Bronchial epithelial cell (primary cell): ENCODE measurements around the gene STAT3. TPM values are rescaled to one million over a fixed set of nuclear protein-coding genes. Genes with fewer than 3 reads are reported as not detected.
A peak's percentile ranks its signal among the peaks of the same experiment; 100 is the strongest.
"Not testable (repeated sequence)": the region's sequence is repeated elsewhere in the genome, so short reads cannot be mapped to it uniquely, and the experiment has no call there.

Source experiments
- DNase-seq: peaks from one replicate; pipeline ENCODE4 v3.0.0-alpha.2; 2010; ENCODE audit warnings: low read depth
- FAIRE-seq: peaks from 2 replicates; lab custom pipeline; 2011; peaks lifted over from hg19 to GRCh38; lab: Jason Lieb, UNC
- H3K27me3 ChIP-seq: 2 replicates; pipeline ENCODE4 v1.5.1; 2011; ENCODE audit warnings: low read length; ENCODE audit not compliant: control insufficient read depth, insufficient read depth
- H3K36me3 ChIP-seq: 2 replicates; pipeline ENCODE4 v1.5.1; 2011; ENCODE audit warnings: low read length; ENCODE audit not compliant: control insufficient read depth, insufficient read depth
- H3K4me3 ChIP-seq: 2 replicates; pipeline ENCODE4 v1.5.1; 2011; ENCODE audit warnings: mild to moderate bottlenecking, low read depth, low read length, control low read depth
- total RNA-seq: library from RNA; depleted of rRNA; stranded (reverse); fragments of >200 nt; gene quantifications from 2 replicates; pipeline ENCODE4 v1.2.1, GENCODE V29; 2014
- TF ChIP-seq, protein P1 (sequence below): IDR thresholded peaks from 2 replicates; pipeline ENCODE4 v1.5.1; 2011; ENCODE audit warnings: mild to moderate bottlenecking, moderate library complexity, low read length, control low read depth, inconsistent platforms; ENCODE audit not compliant: insufficient read depth, severe bottlenecking

STAT3 gene
- total RNA-seq, 1 donor from 2014 or later: 40.0 TPM

DNA sequence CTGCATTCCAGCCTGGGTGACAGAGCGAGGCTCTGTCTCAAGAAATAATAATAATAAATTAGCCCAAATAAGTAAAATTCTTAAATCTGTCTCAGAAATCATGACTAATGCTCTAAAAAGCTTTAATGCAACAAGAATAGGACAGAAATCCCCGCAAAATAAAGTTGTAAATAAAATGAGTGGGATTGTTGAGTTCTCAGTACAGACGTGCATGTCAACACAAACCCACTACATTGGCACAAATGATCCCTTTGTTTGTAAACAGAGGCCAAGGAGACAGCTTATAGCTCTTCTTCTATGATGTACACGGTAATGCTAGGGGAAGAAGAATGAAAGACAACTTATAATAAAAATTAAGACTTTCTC is 118.1 kb downstream of the STAT3 start:
- DNase-seq (no peak), FAIRE-seq (no peak)
- no peaks in the 10 kb centered on the region for H3K27me3 ChIP-seq
- TF ChIP-seq, protein P1, sequence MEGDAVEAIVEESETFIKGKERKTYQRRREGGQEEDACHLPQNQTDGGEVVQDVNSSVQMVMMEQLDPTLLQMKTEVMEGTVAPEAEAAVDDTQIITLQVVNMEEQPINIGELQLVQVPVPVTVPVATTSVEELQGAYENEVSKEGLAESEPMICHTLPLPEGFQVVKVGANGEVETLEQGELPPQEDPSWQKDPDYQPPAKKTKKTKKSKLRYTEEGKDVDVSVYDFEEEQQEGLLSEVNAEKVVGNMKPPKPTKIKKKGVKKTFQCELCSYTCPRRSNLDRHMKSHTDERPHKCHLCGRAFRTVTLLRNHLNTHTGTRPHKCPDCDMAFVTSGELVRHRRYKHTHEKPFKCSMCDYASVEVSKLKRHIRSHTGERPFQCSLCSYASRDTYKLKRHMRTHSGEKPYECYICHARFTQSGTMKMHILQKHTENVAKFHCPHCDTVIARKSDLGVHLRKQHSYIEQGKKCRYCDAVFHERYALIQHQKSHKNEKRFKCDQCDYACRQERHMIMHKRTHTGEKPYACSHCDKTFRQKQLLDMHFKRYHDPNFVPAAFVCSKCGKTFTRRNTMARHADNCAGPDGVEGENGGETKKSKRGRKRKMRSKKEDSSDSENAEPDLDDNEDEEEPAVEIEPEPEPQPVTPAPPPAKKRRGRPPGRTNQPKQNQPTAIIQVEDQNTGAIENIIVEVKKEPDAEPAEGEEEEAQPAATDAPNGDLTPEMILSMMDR: no peak
- no peaks in the 10 kb centered on the region for H3K36me3 ChIP-seq
- H3K4me3 ChIP-seq: no peak overlapping the region

DNA sequence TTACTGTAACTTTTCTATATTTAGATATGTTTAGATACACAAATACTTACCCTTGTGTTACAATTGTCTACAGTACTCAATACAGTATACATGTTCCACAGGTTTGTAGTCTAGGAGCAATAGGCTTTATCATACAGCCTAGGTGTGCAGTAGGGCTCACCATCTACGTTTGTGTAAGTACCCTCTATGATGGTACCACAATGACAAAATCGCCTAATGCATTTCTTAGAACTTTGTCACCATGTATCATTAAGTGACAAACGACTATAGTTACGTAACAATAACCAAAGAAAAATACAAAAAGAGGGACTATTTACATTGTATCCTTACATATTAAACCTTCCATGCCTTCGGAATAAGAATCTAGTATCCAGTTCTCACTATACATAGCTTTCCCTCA is 120.0 kb downstream of the STAT3 start:
- H3K4me3 ChIP-seq: no peak overlapping the region
- no peak for DNase-seq
- no peak for FAIRE-seq
- TF ChIP-seq, protein P1: no peak
- no peaks in the 10 kb centered on the region for H3K27me3 ChIP-seq
- no peaks in the 10 kb centered on the region for H3K36me3 ChIP-seq

DNA sequence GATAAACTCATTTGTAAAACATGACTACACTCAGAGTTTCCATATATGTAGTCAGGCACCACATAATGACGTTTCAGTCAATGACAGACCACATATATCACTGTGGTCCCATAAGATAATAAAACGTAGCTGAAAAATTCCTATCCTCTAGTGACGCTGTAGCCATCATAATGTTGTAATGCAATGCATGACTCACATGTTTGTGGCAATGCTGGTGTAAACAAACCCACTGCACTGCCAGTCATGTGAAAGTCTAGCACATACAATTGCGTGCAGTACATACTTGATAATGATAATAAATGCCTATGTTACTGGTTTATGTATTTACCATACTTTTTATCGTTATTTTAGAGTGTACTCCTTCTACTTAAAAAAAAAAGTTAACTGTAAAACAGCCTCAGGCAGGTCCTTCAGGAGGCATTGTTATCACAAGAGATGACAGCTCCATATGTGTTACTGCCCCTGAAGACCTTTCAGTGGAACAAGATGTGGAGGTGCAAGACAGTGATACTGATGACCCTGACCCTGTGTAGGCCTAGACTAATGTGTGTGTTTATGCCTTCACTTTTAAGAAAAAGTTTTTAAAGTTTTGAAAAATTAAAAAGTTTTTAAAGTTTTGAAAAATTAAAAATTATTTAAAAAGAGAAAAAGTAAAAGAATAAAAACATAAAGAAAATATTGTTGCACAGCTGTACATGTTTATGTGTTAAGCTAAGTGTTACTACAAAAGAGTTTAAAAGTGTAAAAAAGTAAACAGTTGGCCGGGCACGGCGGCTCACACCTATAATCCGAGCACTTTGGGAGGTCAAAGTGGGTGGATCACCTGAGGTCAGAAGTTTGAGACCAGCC is 121.1 kb downstream of the STAT3 start:
- TF ChIP-seq, protein P1: no peak
- no peaks in the 10 kb centered on the region for H3K27me3 ChIP-seq
- no peaks in the 10 kb centered on the region for H3K36me3 ChIP-seq
- H3K4me3 ChIP-seq: no peak overlapping the region
- DNase-seq: peak; percentile 63
- no peak for FAIRE-seq

DNA sequence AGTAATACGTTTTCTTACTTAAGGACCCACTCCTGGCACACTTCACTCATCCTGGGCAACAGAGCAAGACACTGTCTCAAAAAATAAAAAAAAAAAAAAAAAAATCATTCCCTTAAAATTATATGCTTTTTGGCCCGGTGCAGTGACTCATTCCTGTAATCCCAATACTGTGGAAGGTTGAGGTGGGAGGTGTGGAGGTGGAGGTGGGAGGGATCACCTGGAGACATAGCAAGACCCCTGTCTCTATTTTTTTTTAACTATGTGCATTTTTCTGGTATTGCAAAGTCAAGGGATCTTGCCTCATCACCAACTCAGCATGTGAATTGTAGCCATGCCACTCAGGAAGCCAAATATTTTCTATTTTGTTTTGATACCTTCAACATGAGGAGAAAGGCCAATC is 121.8 kb downstream of the STAT3 start:
- H3K27me3 ChIP-seq: no peaks in the 10 kb centered on the region
- H3K36me3 ChIP-seq: no peaks in the 10 kb centered on the region
- no peak overlapping the region for H3K4me3 ChIP-seq
- TF ChIP-seq, protein P1: no peak
- DNase-seq (no peak), FAIRE-seq (no peak)

DNA sequence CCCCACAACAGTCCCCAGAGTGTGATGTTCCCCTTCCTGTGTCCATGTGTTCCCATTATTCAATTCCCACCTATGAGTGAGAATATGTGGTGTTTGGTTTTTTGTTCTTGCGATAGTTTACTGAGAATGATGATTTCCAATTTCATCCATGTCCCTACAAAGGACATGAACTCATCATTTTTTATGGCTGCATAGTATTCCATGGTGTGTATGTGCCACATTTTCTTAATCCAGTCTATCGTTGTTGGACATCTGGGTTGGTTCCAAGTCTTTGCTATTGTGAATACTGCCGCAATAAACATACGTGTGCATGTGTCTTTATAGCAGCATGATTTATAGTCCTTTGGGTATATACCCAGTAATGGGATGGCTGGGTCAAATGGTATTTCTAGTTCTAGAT is 123.9 kb downstream of the STAT3 start:
- not testable (repeated sequence) for H3K36me3 ChIP-seq, FAIRE-seq, H3K27me3 ChIP-seq, H3K4me3 ChIP-seq, DNase-seq

Other genes with a start within 250 kb of the STAT3 start
- gene RAB5C, start 233.5 kb downstream of the STAT3 start, total RNA-seq: 52.1 and 63.9 TPM in 2 replicates
- not detected in 2 replicates for gene KCNH4, start 207.3 kb downstream of the STAT3 start, total RNA-seq
- gene HCRT, start 203.0 kb downstream of the STAT3 start, total RNA-seq: not detected in 2 replicates
- gene GHDC, start 193.9 kb downstream of the STAT3 start, total RNA-seq: 5.9 and 6.8 TPM in 2 replicates
- gene STAT5B, start 112.1 kb downstream of the STAT3 start, total RNA-seq: 11.6 and 12.2 TPM in 2 replicates
- gene STAT5A, start 99.9 kb downstream of the STAT3 start, total RNA-seq: 1.3 TPM in 2 replicates
- gene CAVIN1, start 34.8 kb upstream of the STAT3 start, total RNA-seq: 126 and 159 TPM in 2 replicates
- 20.0 and 54.2 TPM in 2 replicates for gene ATP6V0A1, start 70.4 kb upstream of the STAT3 start, total RNA-seq
- gene NAGLU, start 147.8 kb upstream of the STAT3 start, total RNA-seq: 8.4 and 14.2 TPM in 2 replicates
- gene HSD17B1, start 164.5 kb upstream of the STAT3 start, total RNA-seq: 7.4 and 22.8 TPM in 2 replicates
- 9.0 and 18.4 TPM in 2 replicates for gene COASY, start 173.7 kb upstream of the STAT3 start, total RNA-seq
- gene MLX, start 178.7 kb upstream of the STAT3 start, total RNA-seq: 28.3 and 33.2 TPM in 2 replicates
- gene PSMC3IP, start 189.3 kb upstream of the STAT3 start, total RNA-seq: 1.3 and 2.0 TPM in 2 replicates
- gene RETREG3, start 220.9 kb upstream of the STAT3 start, total RNA-seq: 66.1 and 69.3 TPM in 2 replicates
- gene TUBG1, start 221.2 kb upstream of the STAT3 start, total RNA-seq: 12.1 and 21.5 TPM in 2 replicates